ENCODE measurements around the gene FOXL2.

The FOXL2 gene

DNA sequence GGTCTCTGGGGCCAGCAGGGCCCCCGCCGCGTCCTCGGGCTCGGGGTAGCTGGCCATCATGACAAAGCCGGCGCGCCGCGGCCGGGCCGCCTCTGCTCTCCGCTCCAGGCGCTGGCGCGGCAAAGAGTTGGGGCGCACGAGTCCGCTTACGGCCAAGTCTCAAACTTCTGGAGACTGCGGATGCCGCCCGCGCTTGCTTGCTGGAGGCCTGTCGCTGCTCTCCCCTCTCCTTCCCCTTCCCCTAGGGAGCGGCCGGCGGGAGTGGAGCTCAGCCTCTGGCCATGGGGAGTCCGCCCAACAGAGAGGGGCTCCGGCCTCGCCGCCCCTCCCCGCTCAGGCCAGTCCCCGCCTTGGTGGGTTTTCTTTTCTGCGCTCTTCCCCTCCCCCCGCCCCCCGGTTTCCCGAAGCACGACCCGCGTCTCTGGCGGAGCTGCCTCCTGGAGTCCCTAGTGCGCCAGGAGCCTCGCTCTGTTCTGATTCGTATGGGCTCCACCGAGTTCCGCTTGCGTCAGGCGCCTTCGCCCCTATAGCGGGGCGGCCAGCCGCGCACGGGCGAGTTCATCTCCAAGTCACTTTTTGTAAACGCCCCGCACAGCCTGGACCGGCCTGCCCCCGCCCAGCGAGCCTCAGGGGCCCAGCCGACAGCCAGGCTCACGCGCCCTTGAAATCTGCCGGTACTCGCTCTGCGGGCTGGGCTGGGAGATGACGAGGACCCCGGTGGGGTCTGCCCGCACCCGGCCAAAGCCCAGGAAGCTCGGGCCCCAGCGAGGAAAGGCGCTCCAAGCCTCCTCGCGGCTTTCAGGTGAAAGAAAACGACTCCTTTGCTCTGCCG is at the start of gene FOXL2, which contains the start of gene FOXL2NB:
FOXL2 (minus strand) TSS at position 475 of the 832 bp plus-strand sequence; CDS start at position 60, 415 bp downstream.
FOXL2NB (plus strand) TSS at position 555 of the 832 bp plus-strand sequence; CDS start at position 703, 148 bp downstream.
- TF ChIP-seq GLIS3 (CRISPR knock-in tag; IDR thresholded peaks at IDR 0.05) (no peak), TOX (CRISPR knock-in tag; IDR thresholded peaks at IDR 0.05; ENCODE audit: borderline replicate concordance) (no peak), ZC3H10 (CRISPR knock-in tag; IDR thresholded peaks at IDR 0.05) (no peak), TCF4 (CRISPR knock-in tag; IDR thresholded peaks at IDR 0.05; ENCODE audit: borderline replicate concordance) (no peak), ESRRG (CRISPR knock-in tag; IDR thresholded peaks at IDR 0.05) (no peak), ZNF565 (CRISPR knock-in tag; conservative IDR thresholded peaks at IDR 0.05; ENCODE audit: low read depth) (no peak), CSRNP3 (CRISPR knock-in tag; IDR thresholded peaks at IDR 0.05) (no peak), ARNTL (CRISPR knock-in tag; IDR thresholded peaks at IDR 0.05; ENCODE audit: borderline replicate concordance, low read depth) (no peak), PATZ1 (CRISPR knock-in tag; IDR thresholded peaks at IDR 0.05; ENCODE audit: borderline replicate concordance) (no peak), CSDC2 (CRISPR knock-in tag; IDR thresholded peaks at IDR 0.05) (no peak), RARB (CRISPR knock-in tag; IDR thresholded peaks at IDR 0.05) (no peak), OSR1 (CRISPR knock-in tag; IDR thresholded peaks at IDR 0.05) (no peak), SNAI2 (CRISPR knock-in tag; IDR thresholded peaks at IDR 0.05) (no peak), CREB5 (CRISPR knock-in tag; IDR thresholded peaks at IDR 0.05; ENCODE audit: low read depth) (no peak), ZFP3 (CRISPR knock-in tag; IDR thresholded peaks at IDR 0.05) (no peak), ZNF8 (CRISPR knock-in tag; IDR thresholded peaks at IDR 0.05) (no peak), ISL1 (CRISPR knock-in tag; IDR thresholded peaks at IDR 0.05) (no peak), BACH2 (CRISPR knock-in tag; IDR thresholded peaks at IDR 0.05; ENCODE audit: borderline replicate concordance) (no peak)
- TF ChIP-seq, protein P1, sequence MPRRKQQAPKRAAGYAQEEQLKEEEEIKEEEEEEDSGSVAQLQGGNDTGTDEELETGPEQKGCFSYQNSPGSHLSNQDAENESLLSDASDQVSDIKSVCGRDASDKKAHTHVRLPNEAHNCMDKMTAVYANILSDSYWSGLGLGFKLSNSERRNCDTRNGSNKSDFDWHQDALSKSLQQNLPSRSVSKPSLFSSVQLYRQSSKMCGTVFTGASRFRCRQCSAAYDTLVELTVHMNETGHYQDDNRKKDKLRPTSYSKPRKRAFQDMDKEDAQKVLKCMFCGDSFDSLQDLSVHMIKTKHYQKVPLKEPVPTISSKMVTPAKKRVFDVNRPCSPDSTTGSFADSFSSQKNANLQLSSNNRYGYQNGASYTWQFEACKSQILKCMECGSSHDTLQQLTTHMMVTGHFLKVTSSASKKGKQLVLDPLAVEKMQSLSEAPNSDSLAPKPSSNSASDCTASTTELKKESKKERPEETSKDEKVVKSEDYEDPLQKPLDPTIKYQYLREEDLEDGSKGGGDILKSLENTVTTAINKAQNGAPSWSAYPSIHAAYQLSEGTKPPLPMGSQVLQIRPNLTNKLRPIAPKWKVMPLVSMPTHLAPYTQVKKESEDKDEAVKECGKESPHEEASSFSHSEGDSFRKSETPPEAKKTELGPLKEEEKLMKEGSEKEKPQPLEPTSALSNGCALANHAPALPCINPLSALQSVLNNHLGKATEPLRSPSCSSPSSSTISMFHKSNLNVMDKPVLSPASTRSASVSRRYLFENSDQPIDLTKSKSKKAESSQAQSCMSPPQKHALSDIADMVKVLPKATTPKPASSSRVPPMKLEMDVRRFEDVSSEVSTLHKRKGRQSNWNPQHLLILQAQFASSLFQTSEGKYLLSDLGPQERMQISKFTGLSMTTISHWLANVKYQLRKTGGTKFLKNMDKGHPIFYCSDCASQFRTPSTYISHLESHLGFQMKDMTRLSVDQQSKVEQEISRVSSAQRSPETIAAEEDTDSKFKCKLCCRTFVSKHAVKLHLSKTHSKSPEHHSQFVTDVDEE (CRISPR knock-in tag; IDR thresholded peaks at IDR 0.05) = no peak
- TF ChIP-seq, protein P2, sequence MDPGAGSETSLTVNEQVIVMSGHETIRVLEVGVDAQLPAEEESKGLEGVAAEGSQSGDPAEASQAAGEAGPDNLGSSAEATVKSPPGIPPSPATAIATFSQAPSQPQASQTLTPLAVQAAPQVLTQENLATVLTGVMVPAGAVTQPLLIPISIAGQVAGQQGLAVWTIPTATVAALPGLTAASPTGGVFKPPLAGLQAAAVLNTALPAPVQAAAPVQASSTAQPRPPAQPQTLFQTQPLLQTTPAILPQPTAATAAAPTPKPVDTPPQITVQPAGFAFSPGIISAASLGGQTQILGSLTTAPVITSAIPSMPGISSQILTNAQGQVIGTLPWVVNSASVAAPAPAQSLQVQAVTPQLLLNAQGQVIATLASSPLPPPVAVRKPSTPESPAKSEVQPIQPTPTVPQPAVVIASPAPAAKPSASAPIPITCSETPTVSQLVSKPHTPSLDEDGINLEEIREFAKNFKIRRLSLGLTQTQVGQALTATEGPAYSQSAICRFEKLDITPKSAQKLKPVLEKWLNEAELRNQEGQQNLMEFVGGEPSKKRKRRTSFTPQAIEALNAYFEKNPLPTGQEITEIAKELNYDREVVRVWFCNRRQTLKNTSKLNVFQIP (CRISPR knock-in tag; IDR thresholded peaks at IDR 0.05; ENCODE audit: borderline replicate concordance, low read depth) = no peak
- no peak; the same call in 2 of the 3 replicates for ATAC-seq

DNA sequence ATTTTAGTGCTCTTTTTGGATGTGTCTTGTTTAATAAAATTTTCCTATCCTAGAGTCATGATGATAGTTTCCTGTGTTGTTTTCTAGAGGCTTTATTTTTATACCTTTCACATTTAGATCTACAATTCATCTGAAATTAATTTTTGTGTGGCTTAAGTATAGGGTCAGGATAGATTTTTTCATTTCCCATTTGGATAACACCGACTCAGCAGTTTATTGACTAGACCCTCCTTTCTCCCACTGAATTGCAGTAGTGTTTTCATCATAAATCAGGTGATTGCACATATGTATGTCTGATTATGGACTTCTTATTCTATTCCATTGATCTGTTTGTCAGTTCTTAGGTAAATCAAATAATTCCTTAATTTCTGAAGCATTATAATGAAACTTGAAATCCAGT is 48.8 kb upstream of the FOXL2 start:
- ATAC-seq = no peak
- TF ChIP-seq ZNF70 (CRISPR knock-in tag; IDR thresholded peaks at IDR 0.05) (no peak), ZFP30 (CRISPR knock-in tag; IDR thresholded peaks at IDR 0.05) (no peak), ZNF565 (CRISPR knock-in tag; conservative IDR thresholded peaks at IDR 0.05; ENCODE audit: low read depth) (no peak)
- TF ChIP-seq, protein P2 (CRISPR knock-in tag; IDR thresholded peaks at IDR 0.05; ENCODE audit: borderline replicate concordance, low read depth) = no peak
